Measurements from ENCODE around the gene DNAH17.

DNA sequence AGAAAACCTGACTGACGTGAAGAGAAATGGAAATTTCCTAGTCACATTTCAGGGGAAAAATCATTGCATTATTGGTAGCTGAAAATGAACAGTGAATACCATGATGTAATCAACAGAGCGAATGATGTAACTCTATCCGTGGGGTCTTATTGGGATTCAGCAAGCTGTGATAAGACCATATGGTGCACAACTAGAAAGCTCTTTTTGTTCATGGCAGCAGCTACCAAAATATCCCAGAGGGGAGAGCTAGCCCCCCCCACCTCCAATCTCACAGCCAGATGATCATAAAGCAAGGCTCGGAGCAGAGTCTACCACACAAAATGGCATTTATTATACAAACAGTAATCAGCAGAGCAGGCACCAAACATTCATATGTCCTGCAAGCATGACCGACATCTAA is 22.2 kb upstream of the DNAH17 start:
- no peak for TF ChIP-seq POLR2A (IDR thresholded peaks at IDR 0.05)
- TF ChIP-seq, protein P1, sequence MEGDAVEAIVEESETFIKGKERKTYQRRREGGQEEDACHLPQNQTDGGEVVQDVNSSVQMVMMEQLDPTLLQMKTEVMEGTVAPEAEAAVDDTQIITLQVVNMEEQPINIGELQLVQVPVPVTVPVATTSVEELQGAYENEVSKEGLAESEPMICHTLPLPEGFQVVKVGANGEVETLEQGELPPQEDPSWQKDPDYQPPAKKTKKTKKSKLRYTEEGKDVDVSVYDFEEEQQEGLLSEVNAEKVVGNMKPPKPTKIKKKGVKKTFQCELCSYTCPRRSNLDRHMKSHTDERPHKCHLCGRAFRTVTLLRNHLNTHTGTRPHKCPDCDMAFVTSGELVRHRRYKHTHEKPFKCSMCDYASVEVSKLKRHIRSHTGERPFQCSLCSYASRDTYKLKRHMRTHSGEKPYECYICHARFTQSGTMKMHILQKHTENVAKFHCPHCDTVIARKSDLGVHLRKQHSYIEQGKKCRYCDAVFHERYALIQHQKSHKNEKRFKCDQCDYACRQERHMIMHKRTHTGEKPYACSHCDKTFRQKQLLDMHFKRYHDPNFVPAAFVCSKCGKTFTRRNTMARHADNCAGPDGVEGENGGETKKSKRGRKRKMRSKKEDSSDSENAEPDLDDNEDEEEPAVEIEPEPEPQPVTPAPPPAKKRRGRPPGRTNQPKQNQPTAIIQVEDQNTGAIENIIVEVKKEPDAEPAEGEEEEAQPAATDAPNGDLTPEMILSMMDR (IDR thresholded peaks at IDR 0.05), result no peak
- TF ChIP-seq POLR2AphosphoS5 (IDR thresholded peaks at IDR 0.05), result no peak
